ENCODE results near the gene NR3C2.

Gene NR3C2

DNA sequence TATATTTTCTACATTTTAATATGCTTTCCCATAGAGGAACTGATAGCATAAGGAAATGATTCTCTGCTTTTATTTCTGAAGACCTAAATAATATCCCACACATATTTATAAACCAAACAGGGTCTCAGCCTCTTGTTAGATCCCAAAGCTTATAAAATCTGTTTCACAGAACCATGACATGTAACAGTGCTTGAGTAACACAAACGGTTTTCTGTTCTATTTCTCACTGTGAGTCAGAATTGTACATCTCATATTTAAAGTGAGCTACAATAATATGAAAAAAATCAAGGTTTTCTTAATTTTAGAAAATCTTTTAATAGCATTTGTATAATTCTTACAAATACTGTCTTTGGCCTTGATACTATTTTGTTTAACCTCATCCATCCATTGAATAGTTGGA lies 51.2 kb downstream of the NR3C2 start:
- H3K27ac ChIP-seq (ENCODE audit: low read length): no peak overlapping the region
- no peaks in the 10 kb centered on the region for H3K4me1 ChIP-seq (ENCODE audit: insufficient read depth, low read length)
- no peak overlapping the region for H3K4me3 ChIP-seq (ENCODE audit: low read depth in 1 of 2, low read length in 2 of 2)
- ATAC-seq (ENCODE audit: insufficient read depth, low read depth) (no peak), DNase-seq (no peak)
- H3K9ac ChIP-seq (ENCODE audit: low read depth, low read length): no peak overlapping the region
- no peaks in the 10 kb centered on the region for H4K20me1 ChIP-seq (ENCODE audit: insufficient read depth, low read length)
- no peaks in the 10 kb centered on the region for H3K36me3 ChIP-seq (ENCODE audit: insufficient read depth, low read length)
- no peaks in the 10 kb centered on the region for H3K79me2 ChIP-seq (ENCODE audit: insufficient read depth, low read length)
- H3K4me2 ChIP-seq (ENCODE audit: insufficient read depth, low read length): no peak overlapping the region
- no peak overlapping the region for H2AFZ ChIP-seq (ENCODE audit: low read depth, low read length)
- TF ChIP-seq, protein P1, sequence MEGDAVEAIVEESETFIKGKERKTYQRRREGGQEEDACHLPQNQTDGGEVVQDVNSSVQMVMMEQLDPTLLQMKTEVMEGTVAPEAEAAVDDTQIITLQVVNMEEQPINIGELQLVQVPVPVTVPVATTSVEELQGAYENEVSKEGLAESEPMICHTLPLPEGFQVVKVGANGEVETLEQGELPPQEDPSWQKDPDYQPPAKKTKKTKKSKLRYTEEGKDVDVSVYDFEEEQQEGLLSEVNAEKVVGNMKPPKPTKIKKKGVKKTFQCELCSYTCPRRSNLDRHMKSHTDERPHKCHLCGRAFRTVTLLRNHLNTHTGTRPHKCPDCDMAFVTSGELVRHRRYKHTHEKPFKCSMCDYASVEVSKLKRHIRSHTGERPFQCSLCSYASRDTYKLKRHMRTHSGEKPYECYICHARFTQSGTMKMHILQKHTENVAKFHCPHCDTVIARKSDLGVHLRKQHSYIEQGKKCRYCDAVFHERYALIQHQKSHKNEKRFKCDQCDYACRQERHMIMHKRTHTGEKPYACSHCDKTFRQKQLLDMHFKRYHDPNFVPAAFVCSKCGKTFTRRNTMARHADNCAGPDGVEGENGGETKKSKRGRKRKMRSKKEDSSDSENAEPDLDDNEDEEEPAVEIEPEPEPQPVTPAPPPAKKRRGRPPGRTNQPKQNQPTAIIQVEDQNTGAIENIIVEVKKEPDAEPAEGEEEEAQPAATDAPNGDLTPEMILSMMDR (IDR thresholded peaks at IDR 0.05; ENCODE audit: borderline replicate concordance, extremely low read depth, low read length, poor library complexity, severe bottlenecking): no peak
- no peak for TF ChIP-seq EZH2 (IDR thresholded peaks at IDR 0.05; ENCODE audit: borderline replicate concordance, low read depth, low read length, severe bottlenecking)
- no peaks in the 10 kb centered on the region for H3K27me3 ChIP-seq (ENCODE audit: insufficient read depth, low read length, poor library complexity)
- H3K9me3 ChIP-seq (ENCODE audit: insufficient read depth, low read length, severe bottlenecking): no peaks in the 10 kb centered on the region

DNA sequence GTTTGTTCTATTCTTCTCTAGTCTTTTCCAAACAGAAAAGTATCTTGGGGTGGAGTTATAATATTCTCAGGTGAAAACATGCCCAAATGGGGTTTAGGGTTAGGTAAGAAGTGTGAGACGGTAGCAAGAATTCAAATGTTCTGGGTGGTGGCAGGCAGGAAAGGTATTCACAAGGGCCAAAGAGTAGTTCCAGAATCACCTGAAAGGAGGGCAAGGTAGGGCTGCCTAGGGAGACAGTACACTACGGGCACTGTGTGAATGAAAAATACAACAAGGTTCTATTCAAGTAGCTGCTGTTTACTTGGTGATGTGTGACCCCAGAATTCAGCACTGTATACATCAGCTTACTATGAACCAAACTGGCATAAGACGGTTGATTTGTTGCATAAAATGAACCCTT lies 51.9 kb downstream of the NR3C2 start:
- ATAC-seq (ENCODE audit: insufficient read depth, low read depth) (no peak), DNase-seq (no peak)
- no peak overlapping the region for H3K4me3 ChIP-seq (ENCODE audit: low read depth in 1 of 2, low read length in 2 of 2)
- H3K36me3 ChIP-seq (ENCODE audit: insufficient read depth, low read length): no peaks in the 10 kb centered on the region
- H3K27me3 ChIP-seq (ENCODE audit: insufficient read depth, low read length, poor library complexity): no peaks in the 10 kb centered on the region
- no peaks in the 10 kb centered on the region for H3K9me3 ChIP-seq (ENCODE audit: insufficient read depth, low read length, severe bottlenecking)
- H3K4me1 ChIP-seq (ENCODE audit: insufficient read depth, low read length): no peaks in the 10 kb centered on the region
- no peak overlapping the region for H2AFZ ChIP-seq (ENCODE audit: low read depth, low read length)
- no peaks in the 10 kb centered on the region for H3K79me2 ChIP-seq (ENCODE audit: insufficient read depth, low read length)
- no peaks in the 10 kb centered on the region for H4K20me1 ChIP-seq (ENCODE audit: insufficient read depth, low read length)
- no peak overlapping the region for H3K4me2 ChIP-seq (ENCODE audit: insufficient read depth, low read length)
- no peak for TF ChIP-seq EZH2 (IDR thresholded peaks at IDR 0.05; ENCODE audit: borderline replicate concordance, low read depth, low read length, severe bottlenecking)
- TF ChIP-seq, protein P1 (IDR thresholded peaks at IDR 0.05; ENCODE audit: borderline replicate concordance, extremely low read depth, low read length, poor library complexity, severe bottlenecking): no peak
- no peak overlapping the region for H3K9ac ChIP-seq (ENCODE audit: low read depth, low read length)
- no peak overlapping the region for H3K27ac ChIP-seq (ENCODE audit: low read length)

DNA sequence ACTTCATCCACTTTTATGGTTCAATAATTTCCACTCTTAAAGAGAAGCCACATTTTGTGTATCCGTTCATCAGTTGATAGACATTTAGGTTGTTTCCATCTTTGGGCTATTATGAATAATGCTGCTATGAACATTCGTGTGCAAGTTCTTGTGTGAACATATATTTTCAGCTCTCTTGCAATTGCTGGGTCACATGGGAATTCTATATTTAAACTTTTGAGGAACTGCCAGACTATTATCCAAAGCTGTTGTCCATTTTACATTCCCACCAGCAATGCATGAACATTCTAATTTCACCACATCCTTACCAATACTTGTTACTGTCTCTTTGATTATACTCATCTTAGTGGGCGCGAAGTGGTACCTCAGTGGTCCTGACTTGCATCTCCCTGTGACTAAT lies 61.9 kb downstream of the NR3C2 start:
- no peak overlapping the region for H3K9ac ChIP-seq (ENCODE audit: low read depth, low read length)
- no peaks in the 10 kb centered on the region for H3K27me3 ChIP-seq (ENCODE audit: insufficient read depth, low read length, poor library complexity)
- no peak overlapping the region for H3K4me3 ChIP-seq (ENCODE audit: low read depth in 1 of 2, low read length in 2 of 2)
- no peaks in the 10 kb centered on the region for H3K9me3 ChIP-seq (ENCODE audit: insufficient read depth, low read length, severe bottlenecking)
- H3K4me1 ChIP-seq (ENCODE audit: insufficient read depth, low read length): peaks cover 14% of the 10 kb centered on the region; the same call in 1 of the 2 replicates
- no peak overlapping the region for H2AFZ ChIP-seq (ENCODE audit: low read depth, low read length)
- H3K27ac ChIP-seq (ENCODE audit: low read length): no peak overlapping the region
- H4K20me1 ChIP-seq (ENCODE audit: insufficient read depth, low read length): no peaks in the 10 kb centered on the region
- no peak for ATAC-seq (ENCODE audit: insufficient read depth, low read depth)
- DNase-seq: no peak
- TF ChIP-seq EZH2 (IDR thresholded peaks at IDR 0.05; ENCODE audit: borderline replicate concordance, low read depth, low read length, severe bottlenecking): no peak
- TF ChIP-seq, protein P1 (IDR thresholded peaks at IDR 0.05; ENCODE audit: borderline replicate concordance, extremely low read depth, low read length, poor library complexity, severe bottlenecking): no peak
- no peaks in the 10 kb centered on the region for H3K36me3 ChIP-seq (ENCODE audit: insufficient read depth, low read length)
- no peak overlapping the region for H3K4me2 ChIP-seq (ENCODE audit: insufficient read depth, low read length)
- H3K79me2 ChIP-seq (ENCODE audit: insufficient read depth, low read length): no peaks in the 10 kb centered on the region

DNA sequence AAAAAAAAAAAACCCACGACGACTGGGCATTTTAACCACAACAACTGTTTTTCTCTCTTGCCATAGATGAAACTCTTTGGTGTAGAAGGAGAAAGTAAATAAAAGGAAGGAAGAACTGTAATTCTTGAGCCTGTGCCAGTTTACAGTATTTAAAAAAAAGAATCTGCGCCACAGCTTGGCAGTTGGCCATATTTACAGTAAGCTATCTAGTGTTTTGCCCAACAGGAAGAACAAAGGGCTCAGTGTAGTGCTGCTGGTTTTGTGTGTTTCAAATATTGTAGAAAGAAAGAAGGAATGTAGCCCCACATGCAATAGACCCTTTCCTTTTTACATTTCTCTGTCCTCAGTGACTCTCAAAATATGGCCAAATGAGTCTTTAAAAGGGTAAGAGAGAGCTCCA lies 66.1 kb downstream of the NR3C2 start:
- Histone ChIP-seq H3K4me2 (ENCODE audit: insufficient read depth, low read length) (peak overlapping the region; percentile 29; the same call in 1 of the 2 replicates), H3K27me3 (ENCODE audit: insufficient read depth, low read length, poor library complexity) (no peaks in the 10 kb centered on the region), H3K4me3 (ENCODE audit: low read depth in 1 of 2, low read length in 2 of 2) (no peak overlapping the region)

More for the DNA sequence above, 66.1 kb downstream of the NR3C2 start:
- Histone ChIP-seq H3K4me1 (ENCODE audit: insufficient read depth, low read length) (peaks cover 14% of the 10 kb centered on the region; the same call in 1 of the 2 replicates), H3K27ac (ENCODE audit: low read length) (peak overlapping the region; percentile 47; the same call in 1 of the 2 replicates), H3K36me3 (ENCODE audit: insufficient read depth, low read length) (no peaks in the 10 kb centered on the region), H3K79me2 (ENCODE audit: insufficient read depth, low read length) (no peaks in the 10 kb centered on the region), H3K9ac (ENCODE audit: low read depth, low read length) (no peak overlapping the region), H2AFZ (ENCODE audit: low read depth, low read length) (no peak overlapping the region), H3K9me3 (ENCODE audit: insufficient read depth, low read length, severe bottlenecking) (no peaks in the 10 kb centered on the region), H4K20me1 (ENCODE audit: insufficient read depth, low read length) (no peaks in the 10 kb centered on the region)
- peak; percentile 36 for DNase-seq
- no peak for TF ChIP-seq EZH2 (IDR thresholded peaks at IDR 0.05; ENCODE audit: borderline replicate concordance, low read depth, low read length, severe bottlenecking)
- TF ChIP-seq, protein P1 (IDR thresholded peaks at IDR 0.05; ENCODE audit: borderline replicate concordance, extremely low read depth, low read length, poor library complexity, severe bottlenecking): no peak
- ATAC-seq (ENCODE audit: insufficient read depth, low read depth): peak; percentile 89
